ENCODE data around the gene SMIM23. TPM values are rescaled to one million over a fixed set of nuclear protein-coding genes. Genes with fewer than 3 reads are reported as not detected.

SMIM23 gene
- not detected for polyA plus RNA-seq (2013, experiment 1 of 2)
- not detected for polyA plus RNA-seq (2013, experiment 2 of 2)

DNA sequence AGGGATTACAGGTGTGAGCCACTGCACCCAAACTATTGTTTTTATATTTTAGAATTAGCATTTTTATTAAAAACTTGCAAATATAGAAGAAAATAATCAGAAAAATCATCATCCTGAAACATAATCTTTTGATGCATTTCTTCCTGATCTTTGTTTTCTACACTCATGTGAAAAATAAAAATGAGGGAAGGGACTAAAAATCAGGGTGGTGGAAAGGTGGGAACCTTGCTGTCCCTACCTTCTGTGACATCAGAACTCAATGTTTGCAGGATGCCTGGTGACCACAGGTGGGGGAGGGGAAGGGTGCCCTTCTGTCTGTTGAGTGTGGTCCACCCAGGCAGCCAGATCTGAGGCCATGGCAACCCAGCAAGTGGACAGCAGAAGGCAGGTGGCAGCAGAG, at the start of gene SMIM23:
Gene SMIM23, plus strand, starts transcription at position 301 of the 400 bp plus-strand sequence. Its CDS starts 55 bp downstream, at position 356.
- Histone ChIP-seq H3K27ac (ENCODE audit: low read depth, low read length) (no peak within 1 kb of the TSS), H3K4me1 (ENCODE audit: insufficient read depth, low read length) (no peaks in the 10 kb centered on the region), H3K9ac (ENCODE audit: low read depth, low read length) (no peak within 1 kb of the TSS), H3K36me3 (ENCODE audit: insufficient read depth, low read length) (no peaks in the 10 kb centered on the region), H3K4me3 (ENCODE audit: low read length) (no peak within 1 kb of the TSS), H3K9me3 (ENCODE audit: insufficient read depth, low read depth, low read length) (no peaks in the 10 kb centered on the region), H3K27me3 (ENCODE audit: insufficient read depth, low read length) (no peaks in the 10 kb centered on the region)

DNA sequence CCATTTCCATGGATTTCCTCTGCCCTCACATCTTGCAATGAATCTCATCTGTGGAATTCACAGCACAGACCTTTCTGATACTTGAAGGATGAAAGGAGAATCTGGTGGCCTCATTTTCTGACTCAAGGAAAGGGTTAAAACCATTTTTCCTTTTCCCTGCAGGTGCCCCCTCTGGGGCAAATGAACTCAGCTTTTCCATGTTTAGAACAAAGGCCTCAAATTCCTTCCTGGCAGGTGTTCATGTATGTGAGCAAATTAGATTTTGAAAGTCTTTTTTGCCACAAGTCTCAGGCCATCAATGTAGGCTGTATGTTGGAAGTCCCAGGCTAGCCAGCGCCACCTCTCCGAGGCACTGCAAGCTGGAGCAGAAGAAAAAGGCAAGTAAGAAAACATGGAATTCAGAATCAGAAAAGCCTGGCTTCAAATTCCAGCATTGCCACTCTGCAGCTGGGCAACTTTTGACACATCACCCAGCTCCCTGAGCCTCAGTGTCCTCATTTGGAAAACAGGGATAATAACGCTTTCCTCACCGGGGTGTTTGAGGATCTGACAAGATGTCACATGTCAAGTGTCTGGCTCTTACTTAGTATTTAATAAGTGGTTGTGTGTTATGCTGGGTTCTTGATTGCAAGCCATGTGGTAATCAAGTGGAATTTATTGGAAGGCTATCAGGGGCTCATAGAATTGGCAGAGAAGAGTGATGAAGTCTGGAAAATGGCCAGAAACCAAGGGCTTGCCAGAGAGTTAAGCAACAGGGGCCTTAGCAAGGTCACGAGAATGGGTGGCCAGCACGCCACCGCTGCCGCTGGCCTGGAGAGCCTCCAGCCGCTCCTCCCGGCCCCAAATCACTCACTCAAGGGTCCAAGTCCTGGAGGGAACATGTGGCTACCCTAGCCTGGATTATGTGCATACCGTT, 48.4 kb upstream of the SMIM23 start:
- 92% methylated on average over 11 of the region's 11 CpGs for WGBS
- Histone ChIP-seq H3K27me3 (ENCODE audit: insufficient read depth, low read length) (peaks cover 20% of the 10 kb centered on the region; the same call in 1 of the 2 replicates), H3K36me3 (ENCODE audit: insufficient read depth, low read length) (no peaks in the 10 kb centered on the region), H3K27ac (ENCODE audit: low read depth, low read length) (no peak overlapping the region), H3K4me3 (ENCODE audit: low read length) (no peak overlapping the region), H3K9me3 (ENCODE audit: insufficient read depth, low read depth, low read length) (no peaks in the 10 kb centered on the region), H3K9ac (ENCODE audit: low read depth, low read length) (no peak overlapping the region), H3K4me1 (ENCODE audit: insufficient read depth, low read length) (peaks cover 21% of the 10 kb centered on the region)

DNA sequence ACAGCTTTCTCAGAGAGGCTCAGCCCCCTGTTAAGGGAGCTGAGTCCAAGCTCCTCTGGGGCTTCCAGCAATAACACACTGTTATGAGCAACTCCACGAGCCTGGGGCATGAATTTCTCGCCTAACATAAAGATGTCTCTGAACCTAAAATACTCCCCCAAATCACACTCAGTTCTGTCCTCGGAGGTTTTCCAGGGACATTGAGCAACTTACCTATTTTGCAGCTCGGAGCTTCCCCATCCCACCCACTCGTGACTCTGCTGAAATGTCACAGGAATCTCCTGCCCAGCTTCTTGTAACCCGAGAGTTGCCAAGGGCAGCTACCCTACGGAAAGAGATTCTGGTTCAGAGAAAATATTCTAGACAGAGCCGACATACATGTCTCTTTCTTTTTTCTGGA, 47.1 kb upstream of the SMIM23 start:
- Histone ChIP-seq H3K27ac (ENCODE audit: low read depth, low read length) (no peak overlapping the region), H3K4me1 (ENCODE audit: insufficient read depth, low read length) (peaks cover 21% of the 10 kb centered on the region), H3K27me3 (ENCODE audit: insufficient read depth, low read length) (peaks cover 20% of the 10 kb centered on the region; the same call in 1 of the 2 replicates), H3K4me3 (ENCODE audit: low read length) (no peak overlapping the region), H3K9ac (ENCODE audit: low read depth, low read length) (no peak overlapping the region), H3K9me3 (ENCODE audit: insufficient read depth, low read depth, low read length) (no peaks in the 10 kb centered on the region), H3K36me3 (ENCODE audit: insufficient read depth, low read length) (no peaks in the 10 kb centered on the region)
- WGBS: 86% methylated on average over 8 of the region's 8 CpGs

DNA sequence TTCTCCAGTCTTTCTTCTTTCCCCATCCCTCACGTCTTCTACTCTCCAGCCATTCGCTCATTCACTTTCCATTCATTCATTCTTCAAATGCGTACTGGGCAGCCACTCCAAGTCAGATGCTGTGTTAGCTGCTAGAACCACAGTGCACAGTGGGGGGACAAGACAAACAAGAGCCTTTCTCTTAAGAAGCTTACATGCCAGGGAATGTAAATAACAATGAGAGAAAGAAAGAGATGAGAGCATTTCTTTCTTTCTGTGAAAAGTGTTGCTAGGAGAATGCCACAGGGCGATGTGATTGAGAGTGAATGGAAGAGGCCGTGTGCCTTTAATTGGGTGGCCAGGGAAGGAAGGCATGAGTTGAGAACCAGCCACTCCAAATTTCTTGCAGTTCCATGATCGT, 46.3 kb upstream of the SMIM23 start:
- Histone ChIP-seq H3K4me3 (ENCODE audit: low read length) (no peak overlapping the region), H3K9ac (ENCODE audit: low read depth, low read length) (no peak overlapping the region), H3K27ac (ENCODE audit: low read depth, low read length) (no peak overlapping the region), H3K4me1 (ENCODE audit: insufficient read depth, low read length) (peaks cover 21% of the 10 kb centered on the region), H3K9me3 (ENCODE audit: insufficient read depth, low read depth, low read length) (no peaks in the 10 kb centered on the region), H3K36me3 (ENCODE audit: insufficient read depth, low read length) (no peaks in the 10 kb centered on the region), H3K27me3 (ENCODE audit: insufficient read depth, low read length) (peaks cover 20% of the 10 kb centered on the region; the same call in 1 of the 2 replicates)
- WGBS: 53% methylated on average over 6 of the region's 6 CpGs

DNA sequence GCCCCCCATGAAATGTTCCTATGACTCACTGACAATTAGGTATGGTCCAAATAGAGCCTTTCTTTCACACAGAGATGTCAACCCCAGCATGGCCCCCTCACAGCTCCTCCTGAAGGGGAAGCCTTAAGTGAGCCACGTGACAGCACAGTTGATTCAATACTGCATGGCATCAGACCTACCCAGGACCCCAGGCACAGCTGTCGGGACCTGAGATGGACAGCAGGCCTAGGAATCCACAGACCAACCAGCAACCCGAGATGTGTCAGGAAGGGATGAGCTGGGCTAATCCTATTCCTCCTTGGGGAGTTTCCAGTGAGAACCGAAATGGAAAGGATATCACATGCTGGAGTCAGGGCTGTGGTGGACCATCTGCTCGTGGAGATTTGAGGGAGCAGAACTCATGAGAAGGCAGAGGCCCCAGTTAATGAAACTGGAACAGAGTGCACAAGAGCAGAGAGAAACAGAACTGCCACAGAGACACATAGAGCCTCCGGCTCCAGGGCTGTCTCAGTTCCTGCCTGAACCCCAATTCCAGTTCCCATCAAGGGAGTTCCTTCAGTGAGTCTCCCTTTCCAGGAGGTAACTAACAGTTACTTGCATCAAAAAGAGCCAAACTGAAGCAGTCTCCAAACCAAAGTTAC, 42.1 kb upstream of the SMIM23 start:
- Histone ChIP-seq H3K9ac (ENCODE audit: low read depth, low read length) (no peak overlapping the region), H3K4me1 (ENCODE audit: insufficient read depth, low read length) (peaks cover 13% of the 10 kb centered on the region), H3K27me3 (ENCODE audit: insufficient read depth, low read length) (peaks cover 11% of the 10 kb centered on the region; the same call in 1 of the 2 replicates), H3K4me3 (ENCODE audit: low read length) (no peak overlapping the region), H3K36me3 (ENCODE audit: insufficient read depth, low read length) (no peaks in the 10 kb centered on the region), H3K27ac (ENCODE audit: low read depth, low read length) (no peak overlapping the region), H3K9me3 (ENCODE audit: insufficient read depth, low read depth, low read length) (no peaks in the 10 kb centered on the region)
- 90% methylated on average over 6 of the region's 6 CpGs for WGBS

DNA sequence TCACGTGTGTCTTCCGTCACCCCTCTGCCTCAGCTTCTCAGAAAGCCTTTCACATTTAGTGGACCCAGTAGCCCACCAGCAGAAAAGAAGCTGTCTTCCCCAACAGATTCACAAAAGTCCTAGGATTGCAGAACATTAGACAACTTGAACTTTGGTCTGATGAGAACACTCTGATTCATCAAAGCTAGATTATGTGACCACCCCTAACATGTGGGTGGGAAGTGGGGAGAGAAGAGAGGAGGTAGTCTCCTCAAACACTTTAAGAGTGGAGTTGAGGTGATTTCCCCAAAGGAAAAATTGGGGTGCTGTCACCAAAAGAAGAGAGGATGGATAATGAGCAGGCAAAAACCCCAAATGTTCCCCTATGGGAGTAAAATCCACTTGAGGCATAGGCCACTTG, 41.4 kb upstream of the SMIM23 start:
- no peak overlapping the region for H3K4me3 ChIP-seq (ENCODE audit: low read length)
- H3K27me3 ChIP-seq (ENCODE audit: insufficient read depth, low read length): peaks cover 6% of the 10 kb centered on the region; the same call in 1 of the 2 replicates
- peaks cover 6% of the 10 kb centered on the region; the same call in 1 of the 2 replicates for H3K4me1 ChIP-seq (ENCODE audit: insufficient read depth, low read length)
- H3K9me3 ChIP-seq (ENCODE audit: insufficient read depth, low read depth, low read length): no peaks in the 10 kb centered on the region
- no peak overlapping the region for H3K27ac ChIP-seq (ENCODE audit: low read depth, low read length)
- WGBS: 94% methylated on average over 2 of the region's 2 CpGs
- no peaks in the 10 kb centered on the region for H3K36me3 ChIP-seq (ENCODE audit: insufficient read depth, low read length)
- H3K9ac ChIP-seq (ENCODE audit: low read depth, low read length): no peak overlapping the region

DNA sequence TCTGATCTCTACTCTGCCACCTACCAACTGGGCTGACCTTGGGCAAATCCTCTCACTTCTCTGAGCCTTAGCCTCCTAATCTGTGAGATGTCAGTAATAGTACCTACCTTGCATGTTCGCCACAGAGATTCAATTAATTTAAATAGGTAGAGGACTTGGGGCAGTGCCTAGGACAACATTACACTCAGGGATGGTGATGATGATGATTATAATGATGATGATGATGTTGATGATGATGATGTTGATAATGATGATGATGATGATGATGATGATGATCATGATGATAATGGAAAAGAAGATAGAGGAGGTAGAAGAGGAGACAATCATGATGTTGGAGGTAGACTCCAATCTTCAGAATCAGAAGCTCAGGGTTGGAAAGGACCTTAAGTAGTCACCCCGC, 40.7 kb upstream of the SMIM23 start:
- no peaks in the 10 kb centered on the region for H3K36me3 ChIP-seq (ENCODE audit: insufficient read depth, low read length)
- H3K4me1 ChIP-seq (ENCODE audit: insufficient read depth, low read length): 0 out of 2 replicates have a peak, but pooled peaks cover 2% of the 10 kb centered on the region
- no peak overlapping the region for H3K4me3 ChIP-seq (ENCODE audit: low read length)
- H3K9ac ChIP-seq (ENCODE audit: low read depth, low read length): no peak overlapping the region
- no peaks in the 10 kb centered on the region for H3K9me3 ChIP-seq (ENCODE audit: insufficient read depth, low read depth, low read length)
- H3K27ac ChIP-seq (ENCODE audit: low read depth, low read length): no peak overlapping the region
- 98% methylated on average over 2 of the region's 2 CpGs for WGBS
- peaks cover 3% of the 10 kb centered on the region; the same call in 1 of the 2 replicates for H3K27me3 ChIP-seq (ENCODE audit: insufficient read depth, low read length)

DNA sequence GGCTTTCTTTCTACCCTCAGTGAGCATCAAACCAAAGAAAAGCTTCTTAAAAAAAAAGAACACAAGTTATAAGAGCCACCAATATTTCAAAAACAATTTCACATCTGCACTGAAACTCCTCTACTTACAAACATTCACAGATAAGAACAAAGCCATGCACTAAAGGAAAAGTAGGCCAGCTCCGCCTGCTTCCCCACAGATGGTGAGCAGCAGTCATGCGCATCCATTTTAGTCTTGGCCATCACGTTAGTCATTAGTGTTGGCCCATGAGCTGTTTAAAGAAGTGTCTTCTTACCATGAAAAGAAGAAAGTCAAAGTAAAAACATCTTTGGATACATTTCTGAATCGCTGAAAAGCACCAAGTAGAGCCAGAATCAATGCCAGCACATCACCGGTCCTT, 40.0 kb upstream of the SMIM23 start:
- H3K36me3 ChIP-seq (ENCODE audit: insufficient read depth, low read length): no peaks in the 10 kb centered on the region

DNA sequence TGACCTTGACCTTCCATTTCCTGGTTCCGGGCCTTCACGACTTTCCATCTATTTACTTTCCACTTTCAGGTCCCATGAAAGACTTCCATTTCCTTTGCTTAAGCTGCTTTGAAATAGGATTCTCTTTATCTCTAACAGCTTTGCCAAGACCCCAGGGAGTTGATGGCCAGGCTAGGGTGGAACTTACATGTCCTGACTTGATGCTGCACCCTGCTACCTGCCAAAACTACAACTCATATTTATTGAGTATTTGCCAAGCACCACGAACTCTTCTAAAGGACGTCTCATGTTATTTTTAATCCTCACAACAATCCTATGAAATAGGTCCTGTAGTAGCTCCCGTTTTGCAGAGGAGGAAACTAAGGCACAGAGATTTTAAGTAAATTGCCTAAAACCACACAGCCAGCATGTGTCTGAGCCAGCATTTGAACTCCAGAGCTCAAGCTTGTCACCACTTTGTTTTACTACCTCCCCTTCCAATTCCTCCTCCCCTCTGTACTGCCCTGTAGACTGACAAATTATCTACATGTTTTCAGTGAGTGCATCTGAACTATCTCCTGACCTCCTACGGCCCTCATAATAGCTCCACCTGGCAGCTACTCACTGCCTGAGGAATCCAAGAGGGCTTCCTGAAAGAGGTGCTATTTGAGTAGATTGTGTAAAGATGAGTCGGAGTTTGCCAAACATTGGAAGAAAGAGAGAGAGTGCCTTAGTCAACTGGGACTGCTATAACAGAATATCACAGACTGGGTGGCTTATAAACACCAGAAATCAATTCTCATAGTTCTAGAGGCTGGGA, 38.4 kb upstream of the SMIM23 start:
- H3K36me3 ChIP-seq (ENCODE audit: insufficient read depth, low read length): no peaks in the 10 kb centered on the region
- no peaks in the 10 kb centered on the region for H3K4me1 ChIP-seq (ENCODE audit: insufficient read depth, low read length)
- no peak overlapping the region for H3K4me3 ChIP-seq (ENCODE audit: low read length)
- WGBS: 86% methylated on average over 7 of the region's 7 CpGs
- no peaks in the 10 kb centered on the region for H3K9me3 ChIP-seq (ENCODE audit: insufficient read depth, low read depth, low read length)
- H3K27ac ChIP-seq (ENCODE audit: low read depth, low read length): no peak overlapping the region
- H3K9ac ChIP-seq (ENCODE audit: low read depth, low read length): no peak overlapping the region
- no peaks in the 10 kb centered on the region for H3K27me3 ChIP-seq (ENCODE audit: insufficient read depth, low read length)

More for the DNA sequence above, 40.0 kb upstream of the SMIM23 start:
- no peaks in the 10 kb centered on the region; the same call in 1 of the 2 replicates for H3K27me3 ChIP-seq (ENCODE audit: insufficient read depth, low read length)
- H3K4me3 ChIP-seq (ENCODE audit: low read length): no peak overlapping the region
- H3K4me1 ChIP-seq (ENCODE audit: insufficient read depth, low read length): no peaks in the 10 kb centered on the region
- no peaks in the 10 kb centered on the region for H3K9me3 ChIP-seq (ENCODE audit: insufficient read depth, low read depth, low read length)
- no peak overlapping the region for H3K27ac ChIP-seq (ENCODE audit: low read depth, low read length)
- 94% methylated on average over 5 of the region's 5 CpGs for WGBS
- H3K9ac ChIP-seq (ENCODE audit: low read depth, low read length): no peak overlapping the region

DNA sequence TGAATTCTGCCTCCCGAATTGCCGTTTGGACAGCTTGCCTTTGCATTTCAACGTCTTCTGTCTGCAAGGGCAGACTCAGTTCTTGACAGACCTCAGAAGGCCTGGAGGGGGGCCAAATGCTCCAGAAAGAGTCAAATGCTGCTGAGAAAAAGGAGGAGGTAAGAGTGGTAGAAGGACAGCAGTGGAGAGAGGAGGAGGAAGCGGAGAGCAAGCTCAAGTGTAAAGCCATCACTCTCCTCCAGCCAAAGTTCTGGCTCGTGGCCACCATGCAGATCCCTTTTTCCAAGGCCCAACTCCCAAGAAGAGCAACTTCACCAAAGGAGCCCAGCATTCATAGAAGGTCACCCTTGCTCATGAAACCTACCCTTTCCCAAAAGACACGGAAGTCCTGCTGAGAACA, 36.9 kb upstream of the SMIM23 start:
- H3K4me3 ChIP-seq (ENCODE audit: low read length): no peak overlapping the region
- H3K9ac ChIP-seq (ENCODE audit: low read depth, low read length): no peak overlapping the region
- no peaks in the 10 kb centered on the region for H3K9me3 ChIP-seq (ENCODE audit: insufficient read depth, low read depth, low read length)
- H3K4me1 ChIP-seq (ENCODE audit: insufficient read depth, low read length): no peaks in the 10 kb centered on the region
- H3K27ac ChIP-seq (ENCODE audit: low read depth, low read length): no peak overlapping the region
- no peaks in the 10 kb centered on the region for H3K36me3 ChIP-seq (ENCODE audit: insufficient read depth, low read length)
- no peaks in the 10 kb centered on the region for H3K27me3 ChIP-seq (ENCODE audit: insufficient read depth, low read length)
- 88% methylated on average over 6 of the region's 6 CpGs for WGBS
